Spleen (tissue), 11 donors: ENCODE results near the gene ACTR1B. TPM values are rescaled to one million over a fixed set of nuclear protein-coding genes. Genes with fewer than 3 reads are reported as not detected.

ENCODE experiments used
- DNase-seq: peaks from one replicate; pipeline ENCODE4 v3.0.0-alpha.2; 2020
- H3K27ac ChIP-seq, 8 donors: fragments of 200-600 bp; sonication (generic) in 7 of 8; 1 replicate in 4 of 8; 2 replicates in 4 of 8; pipeline versions ENCODE4 v1.5.0 to v1.8.0; 2016 to 2021; ENCODE audit warnings: inconsistent platforms in 4 of 8, mild to moderate bottlenecking in 4 of 8, moderate library complexity in 1 of 8
- H3K27me3 ChIP-seq, 7 donors: fragments of 200-600 bp; sonication (generic) in 6 of 7; replicated peaks in 1 of 7; 1 replicate in 4 of 7; 2 replicates in 3 of 7; pipeline versions ENCODE4 v1.5.0 to v1.8.0; 2016 to 2021; ENCODE audit warnings: inconsistent platforms in 3 of 7, mild to moderate bottlenecking in 1 of 7
- H3K36me3 ChIP-seq, 6 donors: fragments of 200-600 bp; sonication (generic) in 5 of 6; 1 replicate in 4 of 6; 2 replicates in 2 of 6; pipeline versions ENCODE4 v1.5.0 to v1.8.0; 2016 to 2021; ENCODE audit warnings: inconsistent platforms in 2 of 6
- H3K4me1 ChIP-seq, 6 donors: fragments of 200-600 bp; sonication (generic) in 5 of 6; 1 replicate in 3 of 6; 2 replicates in 3 of 6; pipeline versions ENCODE4 v1.5.0 to v1.8.0; 2016 to 2021; ENCODE audit warnings: inconsistent platforms in 3 of 6
- H3K4me3 ChIP-seq, 8 donors: fragments of 200-600 bp; sonication (generic) in 7 of 8; 1 replicate in 4 of 8; 2 replicates in 4 of 8; pipeline versions ENCODE4 v1.5.0 to v1.8.0; 2016 to 2021; ENCODE audit warnings: inconsistent platforms in 4 of 8, mild to moderate bottlenecking in 4 of 8, moderate library complexity in 2 of 8
- H3K9me3 ChIP-seq, 8 donors: fragments of 200-600 bp; sonication (generic) in 7 of 8; 1 replicate in 4 of 8; 2 replicates in 4 of 8; pipeline versions ENCODE4 v1.5.0 to v1.8.0; 2016 to 2021; ENCODE audit warnings: inconsistent platforms in 4 of 8
- CTCF ChIP-seq, 11 experiments: fragments of 200-600 bp in 7 of 11; fragments of 450-650 bp in 4 of 11; sonication (generic) in 4 of 11; IDR thresholded peaks in 8 of 11; conservative IDR thresholded peaks in 3 of 11; 1 replicate in 7 of 11; 2 replicates in 4 of 11; pipeline versions ENCODE4 v1.4.0 to v1.8.0; 2016 to 2021; ENCODE audit warnings: antibody characterized with exemption in 11 of 11, inconsistent platforms in 4 of 11, mild to moderate bottlenecking in 1 of 11
- POLR2A ChIP-seq, 3 donors: fragments of 450-650 bp; IDR thresholded peaks; one replicate each; pipeline ENCODE4 v1.5.1; 2017; ENCODE audit warnings: antibody characterized with exemption in 3 of 3, mild to moderate bottlenecking in 1 of 3
- POLR2AphosphoS5 ChIP-seq, 3 donors: sonication (generic); formaldehyde crosslinking; IDR thresholded peaks; one replicate each; pipeline ENCODE4 v1.5.1; 2017; ENCODE audit warnings: antibody characterized with exemption in 3 of 3
- WGBS, 5 donors: extraction: QIAGEN DNeasy Blood & Tissue Kit in 3 of 5; methylation state at CpG; one replicate each; pipeline versions ENCODE4 v1.1.5 to v1.1.7; 2013 to 2018; 5-methylcytosine and 5-hydroxymethylcytosine counted together
- intact Hi-C: fragments of 100-400 bp; cut with DNase I; formaldehyde crosslinking; loops from one replicate; pipeline ENCODE4 v1.15.0; 2023; ENCODE audit warnings: low total_unique reads
- polyA plus RNA-seq, 3 donors: library from polyadenylated mRNA; stranded (reverse); fragments of 200-250 nt; gene quantifications; one replicate each; pipeline ENCODE4 v1.2.1, GENCODE V29; 2013
- total RNA-seq, 7 donors: library from RNA; depleted of rRNA in 3 of 7; stranded (reverse); fragments of >200 nt in 3 of 7; fragmentation: NEBNext Ultra II Directional in 4 of 7; extraction: Animal tissue kit (Norgen Biotek cat#: 25700) in 4 of 7; gene quantifications; one replicate each; pipeline versions ENCODE4 v1.1.0 to v1.2.1, GENCODE V29; 2016 to 2021
- donor health status: healthy with polysubstance abuse.
- donor health status: DM: no; HTN: no; CAD: no; lungs with moderate emphysema.
- donor health status: DM: no; HTN: no; CAD: no.
- donor health status: Bipolar disorder and iron deficiency.
- donor health status: healthy.
- donor health status: DM: no; HTN: no; CAD: no.
- donor health status: DM: yes; HTN: yes; CAD: no.

ACTR1B gene
- total and polyA plus RNA-seq, 10 donors = 59.7 to 101 (median 77.1) TPM

GRCh38 chr2:97708608-97709007 is 44.8 kb upstream of the ACTR1B start:
- Histone ChIP-seq H3K36me3 (no peaks in the 10 kb centered on the region), H3K9me3 (no peaks in the 10 kb centered on the region), H3K27me3 (peaks cover 0 to 28% (median 0%) of the 10 kb centered on the region in 7 donors), H3K4me1 (peaks cover 0 to 37% (median 13%) of the 10 kb centered on the region in 6 donors), H3K27ac (no peak overlapping the region), H3K4me3 (no peak overlapping the region)
- 91 to 94% (median 92%) methylated on average over 8 of the region's 8 CpGs for WGBS, 5 donors
- peak; percentile 39 for DNase-seq
- no peak for TF ChIP-seq CTCF (IDR thresholded peaks at IDR 0.05 in 8 of 11, conservative IDR thresholded peaks at IDR 0.05 in 3 of 11)
- TF ChIP-seq POLR2A (IDR thresholded peaks at IDR 0.05) = no peak
- no peak for TF ChIP-seq POLR2AphosphoS5 (IDR thresholded peaks at IDR 0.05)
- intact Hi-C loops = no loop called here

- DNase-seq = no peak
Observed at GRCh38 chr2:97708048-97708380, 44.2 kb upstream of the ACTR1B start.

GRCh38 chr2:97707362-97708047 is 43.7 kb upstream of the ACTR1B start:
- no peaks in the 10 kb centered on the region for H3K9me3 ChIP-seq
- peaks cover 0 to 26% (median 5%) of the 10 kb centered on the region in 6 donors for H3K4me1 ChIP-seq
- peaks cover 0 to 28% (median 0%) of the 10 kb centered on the region in 7 donors for H3K27me3 ChIP-seq
- intact Hi-C loops = no loop called here
- TF ChIP-seq POLR2AphosphoS5 (IDR thresholded peaks at IDR 0.05) (no peak), CTCF (IDR thresholded peaks at IDR 0.05 in 8 of 11, conservative IDR thresholded peaks at IDR 0.05 in 3 of 11) (no peak), POLR2A (IDR thresholded peaks at IDR 0.05) (no peak)
- H3K36me3 ChIP-seq = no peaks in the 10 kb centered on the region
- 84 to 91% (median 87%) methylated on average over 6 to 11 of the region's 11 CpGs for WGBS, 5 donors
- H3K27ac ChIP-seq = no peak overlapping the region
- no peak for DNase-seq
- H3K4me3 ChIP-seq = no peak overlapping the region

More at GRCh38 chr2:97708048-97708380, 44.2 kb upstream of the ACTR1B start:
- intact Hi-C loops = no loop called here
- peaks cover 0 to 31% (median 9%) of the 10 kb centered on the region in 6 donors for H3K4me1 ChIP-seq
- H3K27ac ChIP-seq = no peak overlapping the region
- no peaks in the 10 kb centered on the region for H3K9me3 ChIP-seq
- peaks cover 0 to 28% (median 0%) of the 10 kb centered on the region in 7 donors for H3K27me3 ChIP-seq
- no peak overlapping the region for H3K4me3 ChIP-seq
- H3K36me3 ChIP-seq = no peaks in the 10 kb centered on the region
- no peak for TF ChIP-seq POLR2A (IDR thresholded peaks at IDR 0.05)
- no peak for TF ChIP-seq POLR2AphosphoS5 (IDR thresholded peaks at IDR 0.05)
- no peak for TF ChIP-seq CTCF (IDR thresholded peaks at IDR 0.05 in 8 of 11, conservative IDR thresholded peaks at IDR 0.05 in 3 of 11)
- WGBS, 5 donors = 31 to 67% (median 60%) methylated on average over 4 of the region's 4 CpGs

- intact Hi-C loops = no loop called here
- Histone ChIP-seq H3K36me3 (no peaks in the 10 kb centered on the region), H3K4me3 (no peak overlapping the region), H3K4me1 (peaks cover 0 to 19% (median 3%) of the 10 kb centered on the region in 6 donors), H3K27ac (no peak overlapping the region), H3K27me3 (peaks cover 0 to 28% (median 0%) of the 10 kb centered on the region in 7 donors), H3K9me3 (no peaks in the 10 kb centered on the region)
- TF ChIP-seq POLR2AphosphoS5 (IDR thresholded peaks at IDR 0.05) (no peak), CTCF (IDR thresholded peaks at IDR 0.05 in 8 of 11, conservative IDR thresholded peaks at IDR 0.05 in 3 of 11) (no peak), POLR2A (IDR thresholded peaks at IDR 0.05) (no peak)
- no peak for DNase-seq
- 73 to 78% (median 76%) methylated on average over 11 of the region's 11 CpGs for WGBS, 5 donors
Observed at GRCh38 chr2:97706708-97707345, 43.0 kb upstream of the ACTR1B start.
